NT2/D1 (cell line): ENCODE data around the gene CIAO2B.

Experiments used
- YY1 ChIP-seq: IDR thresholded peaks from 2 replicates; pipeline ENCODE4 v1.6.1; 2011; ENCODE audit not compliant: insufficient read length, insufficient read depth
- ZNF274 ChIP-seq: IDR thresholded peaks from 2 replicates; pipeline ENCODE4 v1.6.1; 2011; ENCODE audit warnings: mild to moderate bottlenecking, low read depth, low read length

DNA sequence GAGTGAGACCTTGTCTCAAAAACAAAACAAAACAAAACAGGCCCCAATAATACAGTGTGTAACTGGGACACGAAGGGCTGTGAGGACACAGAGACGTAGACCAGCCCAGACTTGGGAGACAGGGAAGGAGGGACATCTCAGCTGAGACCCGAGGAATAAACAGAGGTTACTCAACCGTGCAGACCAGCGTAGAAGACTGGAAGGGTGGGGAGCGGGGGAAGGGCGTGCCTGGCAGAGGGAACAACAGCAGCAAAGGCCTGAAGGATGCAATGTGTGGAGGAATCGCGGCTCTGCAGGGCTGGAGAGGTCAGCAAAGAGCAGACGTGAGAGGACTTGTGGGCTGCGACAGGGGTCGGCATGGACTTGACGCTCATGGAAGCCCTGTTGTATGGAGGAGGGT, 42.5 kb upstream of the CIAO2B start:
- TF ChIP-seq YY1, result no peak
- no peak for TF ChIP-seq ZNF274
